Endodermal cell (in vitro differentiated cells): ENCODE data around the gene ERCC1. TPM values are rescaled to one million over a fixed set of nuclear protein-coding genes. Genes with fewer than 3 reads are reported as not detected.

Experiments
- DNase-seq: peaks from one replicate; pipeline ENCODE4 v3.0.0-alpha.2; 2017
- H3K27ac ChIP-seq: 2 replicates; pipeline ENCODE4 v1.5.1; 2013; ENCODE audit warnings: mild to moderate bottlenecking, low read depth, low read length, moderate library complexity
- H3K27me3 ChIP-seq: 2 replicates; pipeline ENCODE4 v1.6.1; 2013; ENCODE audit warnings: mild to moderate bottlenecking, low read length, moderate library complexity; ENCODE audit not compliant: insufficient read depth, control insufficient read depth, poor library complexity, severe bottlenecking
- H3K36me3 ChIP-seq: 2 replicates; pipeline ENCODE4 v1.7.0; 2013; ENCODE audit warnings: mild to moderate bottlenecking, low read length, moderate library complexity; ENCODE audit not compliant: control insufficient read depth, insufficient read depth
- H3K4me1 ChIP-seq: one replicate; pipeline ENCODE4 v1.7.0; 2013; ENCODE audit warnings: low read length; ENCODE audit not compliant: control insufficient read depth, insufficient read depth
- H3K4me3 ChIP-seq: 2 replicates; pipeline ENCODE4 v1.5.1; 2013; ENCODE audit warnings: mild to moderate bottlenecking, low read length, moderate library complexity
- H3K9ac ChIP-seq: 2 replicates; pipeline ENCODE4 v1.6.1; 2013; ENCODE audit warnings: mild to moderate bottlenecking, low read length, moderate library complexity; ENCODE audit not compliant: poor library complexity, severe bottlenecking; ENCODE audit errors: extremely low read depth
- H3K9me3 ChIP-seq: 2 replicates; pipeline ENCODE4 v1.6.1; 2013; ENCODE audit warnings: mild to moderate bottlenecking, low read length, moderate library complexity; ENCODE audit not compliant: control insufficient read depth
- H3K27ac Mint-ChIP-seq: 2 replicates; pipeline ENCODE4 v1.8.0; 2020; ENCODE audit warnings: mixed read lengths
- H3K27me3 Mint-ChIP-seq: 2 replicates; pipeline ENCODE4 v1.8.0; 2021; ENCODE audit warnings: mild to moderate bottlenecking, mixed read lengths; ENCODE audit not compliant: insufficient read depth
- H3K36me3 Mint-ChIP-seq: 2 replicates; pipeline ENCODE4 v1.8.0; 2020; ENCODE audit warnings: low read depth, mixed read lengths
- H3K4me1 Mint-ChIP-seq: 2 replicates; pipeline ENCODE4 v1.8.0; 2020; ENCODE audit warnings: mixed read lengths
- H3K4me3 Mint-ChIP-seq: 2 replicates; pipeline ENCODE4 v1.8.0; 2020; ENCODE audit warnings: mild to moderate bottlenecking, moderate library complexity, mixed read lengths
- H3K9me3 Mint-ChIP-seq: 2 replicates; pipeline ENCODE4 v1.8.0; 2020; ENCODE audit warnings: mild to moderate bottlenecking, mixed read lengths
- WGBS, 2 experiments: methylation state at CpG; one replicate each; pipeline versions ENCODE4 v1.1.5 to v1.1.7; 2013; ENCODE audit warnings: missing lambda C conversion rate in 2 of 2, mixed read lengths in 1 of 2; ENCODE audit not compliant: insufficient coverage in 1 of 2, insufficient read length in 1 of 2; 5-methylcytosine and 5-hydroxymethylcytosine counted together
- total RNA-seq, 2 donors: library from RNA; stranded (reverse); fragmentation: NEBNext Ultra II Directional in 1 of 2; extraction: Animal tissue kit (Norgen Biotek cat#: 25700) in 1 of 2; gene quantifications; 2 replicates in 1 of 2; 3 replicates in 1 of 2; pipeline ENCODE4 v1.2.1, GENCODE V29; 2021
- TF ChIP-seq, protein P1 (sequence below): fragments of 200-600 bp; sonication (generic); conservative IDR thresholded peaks from 2 replicates; pipeline ENCODE4 v1.5.0; 2021; ENCODE audit warnings: antibody characterized with exemption, mild to moderate bottlenecking

Gene ERCC1
- total RNA-seq, 2 donors from 2014 or later = 53.5 to 63.6 TPM

DNA sequence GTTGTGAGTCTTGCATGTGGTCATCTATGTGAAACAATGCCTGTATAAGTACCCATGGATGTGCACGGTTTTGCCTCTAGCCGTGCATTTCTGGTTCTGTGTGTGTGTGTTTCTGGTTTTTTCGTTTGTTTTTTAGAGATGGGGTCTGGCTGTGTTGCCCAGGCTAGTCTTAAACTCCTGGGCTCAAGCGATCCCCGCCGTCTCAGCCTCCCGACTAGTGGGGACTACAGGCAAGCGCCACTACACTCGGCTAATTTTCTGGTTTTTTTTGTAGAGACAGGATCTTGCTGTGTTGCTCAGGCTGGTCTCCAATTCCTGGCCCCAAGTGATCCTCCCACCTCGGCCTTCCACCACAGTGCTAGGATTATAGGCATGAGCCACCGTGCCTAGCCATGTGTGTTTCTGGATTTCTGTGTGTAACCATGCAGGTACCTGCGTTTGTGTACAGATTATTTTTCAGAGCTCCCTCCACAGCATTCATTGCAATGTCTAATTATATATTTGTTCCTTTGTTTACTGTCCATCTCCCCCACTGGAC lies 28.2 kb upstream of the ERCC1 start:
- DNase-seq = no peak

DNA sequence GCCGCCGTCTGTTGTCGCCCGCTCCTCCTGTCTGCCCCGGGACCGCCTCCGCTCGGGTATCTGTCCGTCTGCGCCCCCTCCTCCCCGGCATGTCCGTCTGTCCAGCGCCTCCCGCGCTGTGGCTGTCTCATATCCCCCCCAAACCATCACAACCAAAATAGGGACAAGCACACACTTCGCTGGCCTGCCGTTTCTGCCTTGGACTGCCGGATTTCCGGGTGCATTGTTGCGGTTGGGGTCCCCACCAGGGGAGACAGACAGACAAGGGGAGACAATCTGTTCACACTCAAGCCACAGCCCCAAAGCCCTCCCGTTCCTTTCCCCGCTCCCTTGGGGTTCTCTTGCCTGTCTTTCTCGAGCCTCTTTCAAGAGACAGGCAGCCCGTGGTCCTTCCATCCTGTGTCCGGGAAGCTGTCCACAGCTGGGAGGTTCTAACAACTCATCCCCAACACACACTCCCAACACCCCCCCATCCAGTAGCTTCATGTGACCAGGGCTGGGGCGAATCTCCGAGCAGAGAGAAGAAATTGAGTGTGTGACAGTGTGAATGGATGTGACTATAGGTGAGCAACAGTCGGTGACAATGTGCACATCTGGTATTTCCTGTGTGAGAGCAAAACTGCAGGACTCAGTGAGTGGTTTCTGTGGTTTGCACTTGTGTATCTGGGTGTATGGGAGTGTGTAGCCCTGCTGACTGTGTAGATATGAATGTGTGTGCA lies 27.6 kb upstream of the ERCC1 start:
- Mint-ChIP-seq H3K36me3 (no peaks in the 10 kb centered on the region), H3K9me3 (no peaks in the 10 kb centered on the region), H3K27me3 (peaks cover 23% of the 10 kb centered on the region), H3K4me1 (peaks cover 11% of the 10 kb centered on the region), H3K27ac (peak overlapping the region; percentile 92), H3K4me3 (peak overlapping the region; percentile 81)
- Histone ChIP-seq H3K27ac (peak overlapping the region; percentile 92), H3K9ac (peak overlapping the region; percentile 69), H3K4me1 (peaks cover 5% of the 10 kb centered on the region), H3K4me3 (peak overlapping the region; percentile 74), H3K36me3 (no peaks in the 10 kb centered on the region), H3K27me3 (peaks cover 11% of the 10 kb centered on the region), H3K9me3 (no peaks in the 10 kb centered on the region)
- TF ChIP-seq, protein P1, sequence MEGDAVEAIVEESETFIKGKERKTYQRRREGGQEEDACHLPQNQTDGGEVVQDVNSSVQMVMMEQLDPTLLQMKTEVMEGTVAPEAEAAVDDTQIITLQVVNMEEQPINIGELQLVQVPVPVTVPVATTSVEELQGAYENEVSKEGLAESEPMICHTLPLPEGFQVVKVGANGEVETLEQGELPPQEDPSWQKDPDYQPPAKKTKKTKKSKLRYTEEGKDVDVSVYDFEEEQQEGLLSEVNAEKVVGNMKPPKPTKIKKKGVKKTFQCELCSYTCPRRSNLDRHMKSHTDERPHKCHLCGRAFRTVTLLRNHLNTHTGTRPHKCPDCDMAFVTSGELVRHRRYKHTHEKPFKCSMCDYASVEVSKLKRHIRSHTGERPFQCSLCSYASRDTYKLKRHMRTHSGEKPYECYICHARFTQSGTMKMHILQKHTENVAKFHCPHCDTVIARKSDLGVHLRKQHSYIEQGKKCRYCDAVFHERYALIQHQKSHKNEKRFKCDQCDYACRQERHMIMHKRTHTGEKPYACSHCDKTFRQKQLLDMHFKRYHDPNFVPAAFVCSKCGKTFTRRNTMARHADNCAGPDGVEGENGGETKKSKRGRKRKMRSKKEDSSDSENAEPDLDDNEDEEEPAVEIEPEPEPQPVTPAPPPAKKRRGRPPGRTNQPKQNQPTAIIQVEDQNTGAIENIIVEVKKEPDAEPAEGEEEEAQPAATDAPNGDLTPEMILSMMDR = no peak
- 31 to 37% methylated on average over 21 to 28 of the region's 28 CpGs for WGBS, 2 experiments
- DNase-seq = peak; percentile 69

More for the DNA sequence above, 28.2 kb upstream of the ERCC1 start:
- no peak overlapping the region for H3K4me3 ChIP-seq
- H3K27ac ChIP-seq = no peak overlapping the region
- H3K36me3 ChIP-seq = no peaks in the 10 kb centered on the region
- H3K4me1 ChIP-seq = peaks cover 5% of the 10 kb centered on the region
- peaks cover 11% of the 10 kb centered on the region for H3K27me3 ChIP-seq
- H3K9me3 ChIP-seq = no peaks in the 10 kb centered on the region
- TF ChIP-seq, protein P1 = no peak
- 88 to 92% methylated on average over 8 to 12 of the region's 12 CpGs for WGBS, 2 experiments
- peak overlapping the region; percentile 92 for H3K27ac Mint-ChIP-seq
- H3K36me3 Mint-ChIP-seq = no peaks in the 10 kb centered on the region
- peak overlapping the region; percentile 81 for H3K4me3 Mint-ChIP-seq
- no peak overlapping the region for H3K9ac ChIP-seq
- no peaks in the 10 kb centered on the region for H3K9me3 Mint-ChIP-seq
- peaks cover 23% of the 10 kb centered on the region for H3K27me3 Mint-ChIP-seq
- H3K4me1 Mint-ChIP-seq = peaks cover 11% of the 10 kb centered on the region

DNA sequence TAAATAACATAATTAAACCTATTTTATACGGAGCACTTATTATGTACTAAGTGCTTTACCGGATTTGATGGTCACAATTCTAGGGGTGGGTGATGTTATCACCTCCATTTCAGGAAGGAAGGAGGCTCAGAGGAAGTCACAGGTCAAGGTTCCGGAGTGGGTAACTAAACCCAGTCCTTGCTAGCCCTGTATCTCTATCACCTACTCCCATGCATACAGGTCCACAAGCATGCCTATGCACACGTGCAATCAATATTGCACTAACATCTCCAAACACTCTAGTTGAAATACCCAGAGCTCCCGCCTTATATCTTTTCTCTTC lies 26.3 kb upstream of the ERCC1 start:
- Mint-ChIP-seq H3K27me3 (peaks cover 24% of the 10 kb centered on the region), H3K4me1 (peaks cover 3% of the 10 kb centered on the region), H3K9me3 (no peaks in the 10 kb centered on the region), H3K36me3 (no peaks in the 10 kb centered on the region), H3K27ac (peak overlapping the region; percentile 97), H3K4me3 (peak overlapping the region; percentile 81)
- H3K9me3 ChIP-seq = no peaks in the 10 kb centered on the region
- no peak for DNase-seq
- H3K27ac ChIP-seq = peak overlapping the region; percentile 89
- H3K36me3 ChIP-seq = no peaks in the 10 kb centered on the region
- TF ChIP-seq, protein P1 = no peak
- peaks cover 11% of the 10 kb centered on the region for H3K27me3 ChIP-seq
- H3K9ac ChIP-seq = peak overlapping the region; percentile 89
- no peaks in the 10 kb centered on the region for H3K4me1 ChIP-seq
- peak overlapping the region; percentile 81 for H3K4me3 ChIP-seq
- WGBS, 2 experiments = 85 to 86% methylated on average over 1 to 5 of the region's 5 CpGs
